HCT116 (cell line): ENCODE measurements around the gene NT5C1A. TPM values are rescaled to one million over a fixed set of nuclear protein-coding genes. Genes with fewer than 3 reads are reported as not detected.

Experiments used
- ATAC-seq: fragments of 200-7000 bp; cut with Tn5 transposase; 2 replicates; pipeline ENCODE4 v1.9.1; 2020; ENCODE audit warnings: mild to moderate bottlenecking, moderate library complexity
- BruUV-seq: library from RNA; stranded (reverse); fragments of 400-500 nt; replicated peaks from 2 replicates; lab custom pipeline; 2021; lab: Mats Ljungman, UMichigan
- CTCF ChIA-PET: fragments of 300-600 bp; sonication (Branson Sonifier 250); formaldehyde crosslinking; loops from one replicate; lab custom pipeline; 2021; ENCODE audit warnings: antibody characterized with exemption; lab: Charles Lee
- POLR2A ChIA-PET: fragments of 300-600, 350-600 bp; sonication (Branson Sonifier 250); formaldehyde crosslinking; loops from one replicate; lab custom pipeline; 2021; ENCODE audit warnings: antibody characterized with exemption; lab: Charles Lee
- RAD21 ChIA-PET, 2 experiments: fragments of 300-600 bp; sonication (Branson Sonifier 250); formaldehyde crosslinking; loops; one replicate each; lab custom pipeline; 2023; ENCODE audit warnings: low total read pairs in 2 of 2; ENCODE audit not compliant: uncharacterized antibody in 2 of 2, unreplicated experiment in 2 of 2, low non-redundant PET in 1 of 2; lab: Charles Lee
- DNase-seq: peaks from one replicate; pipeline ENCODE4 v3.0.0-alpha.2; 2010; ENCODE audit warnings: low read depth, low spot score
- H2AFZ ChIP-seq: fragments of 200-600 bp; shearing (Covaris generic), sonication (generic); 2 replicates; pipeline ENCODE4 v1.6.1; 2017; ENCODE audit warnings: low read depth, mixed run types, mixed read lengths, antibody characterized with exemption, low read length; ENCODE audit not compliant: poor library complexity, severe bottlenecking
- H3K27ac ChIP-seq: 2 replicates; pipeline ENCODE4 v1.5.1; 2012; ENCODE audit warnings: low read depth, low read length
- H3K27me3 ChIP-seq: fragments of 200-600 bp; sonication (generic); 2 replicates; pipeline ENCODE4 v1.6.1; 2016; ENCODE audit warnings: mixed run types, low read length, mixed read lengths; ENCODE audit not compliant: insufficient read depth
- H3K36me3 ChIP-seq, 2 experiments: fragments of 200-500 bp in 1 of 2; fragments of 200-600 bp in 1 of 2; sonication (Bioruptor generic) in 1 of 2; sonication (generic) in 1 of 2; 2 replicates each; pipeline versions ENCODE4 v1.5.1 to v1.6.1; 2014 to 2016; ENCODE audit warnings: low read length in 2 of 2, inconsistent platforms in 1 of 2, mixed read lengths in 1 of 2, mixed run types in 1 of 2; ENCODE audit not compliant: insufficient read depth in 2 of 2, control insufficient read depth in 1 of 2
- H3K4me1 ChIP-seq, 2 experiments: fragments of 200-600 bp in 1 of 2; sonication (generic) in 1 of 2; 2 replicates each; pipeline versions ENCODE4 v1.5.1 to v1.6.1; 2012 to 2017; ENCODE audit warnings: low read length in 2 of 2, inconsistent platforms in 1 of 2, mild to moderate bottlenecking in 1 of 2, mixed read lengths in 1 of 2, mixed run types in 1 of 2, moderate library complexity in 1 of 2; ENCODE audit not compliant: insufficient read depth in 2 of 2, control insufficient read depth in 1 of 2
- H3K4me2 ChIP-seq: fragments of 200-600 bp; sonication (generic); 2 replicates; pipeline ENCODE4 v1.6.1; 2017; ENCODE audit warnings: mixed run types, low read length, mixed read lengths
- H3K4me3 ChIP-seq, 2 experiments: fragments of 200-600 bp in 1 of 2; sonication (generic) in 1 of 2; replicated peaks in 1 of 2; 2 replicates each; pipeline ENCODE4 v1.5.1; 2011 to 2016; ENCODE audit warnings: low read length in 2 of 2, control low read depth in 1 of 2, low read depth in 1 of 2, mild to moderate bottlenecking in 1 of 2, mixed read lengths in 1 of 2, mixed run types in 1 of 2
- H3K79me2 ChIP-seq: fragments of 200-600 bp; sonication (generic); 2 replicates; pipeline ENCODE4 v1.6.1; 2017; ENCODE audit warnings: mild to moderate bottlenecking, mixed run types, low read length, moderate library complexity, mixed read lengths; ENCODE audit not compliant: insufficient read depth
- H3K9ac ChIP-seq: fragments of 200-600 bp; sonication (generic); 2 replicates; pipeline ENCODE4 v1.6.1; 2016; ENCODE audit warnings: low read length, mixed read lengths
- H3K9me2 ChIP-seq: fragments of 200-600 bp; sonication (generic), shearing (Covaris generic); 2 replicates; pipeline ENCODE4 v1.6.1; 2017; ENCODE audit warnings: mixed run types, mild to moderate bottlenecking, moderate library complexity; ENCODE audit not compliant: insufficient read depth
- H3K9me3 ChIP-seq, 2 experiments: fragments of 200-500 bp in 1 of 2; fragments of 200-600 bp in 1 of 2; sonication (Bioruptor generic) in 1 of 2; sonication (generic) in 1 of 2; 2 replicates each; pipeline ENCODE4 v1.6.1; 2014 to 2017; ENCODE audit warnings: low read length in 2 of 2, mixed read lengths in 2 of 2, inconsistent platforms in 1 of 2, low read depth in 1 of 2, mild to moderate bottlenecking in 1 of 2, mixed run types in 1 of 2, moderate library complexity in 1 of 2; ENCODE audit not compliant: control insufficient read depth in 1 of 2, insufficient read depth in 1 of 2
- H4K20me1 ChIP-seq: fragments of 200-600 bp; sonication (generic), shearing (Covaris generic); 2 replicates; pipeline ENCODE4 v1.6.1; 2017; ENCODE audit warnings: mixed run types, mild to moderate bottlenecking, moderate library complexity; ENCODE audit not compliant: insufficient read depth
- ELF1 ChIP-seq: IDR thresholded peaks from 2 replicates; pipeline ENCODE4 v1.6.1; 2012; ENCODE audit warnings: low read depth, borderline replicate concordance
- EZH2 ChIP-seq: fragments of 200-600 bp; sonication (generic); IDR thresholded peaks from 2 replicates; pipeline ENCODE4 v1.6.1; 2017; ENCODE audit warnings: antibody characterized with exemption, mixed run types
- JUND ChIP-seq: IDR thresholded peaks from 2 replicates; pipeline ENCODE4 v1.6.1; 2012
- MAX ChIP-seq: IDR thresholded peaks from 2 replicates; pipeline ENCODE4 v1.6.1; 2012
- POLR2AphosphoS5 ChIP-seq: IDR thresholded peaks from 2 replicates; pipeline ENCODE4 v1.6.1; 2011; ENCODE audit warnings: mild to moderate bottlenecking, low read depth, low read length, moderate library complexity
- REST ChIP-seq: IDR thresholded peaks from 2 replicates; pipeline ENCODE4 v1.6.1; 2012; ENCODE audit warnings: low read depth
- SIN3A ChIP-seq: IDR thresholded peaks from 2 replicates; pipeline ENCODE4 v1.6.1; 2012; ENCODE audit warnings: low read depth
- SRF ChIP-seq: IDR thresholded peaks from 2 replicates; pipeline ENCODE4 v1.6.1; 2012; ENCODE audit warnings: low read depth
- TCF7L2 ChIP-seq: IDR thresholded peaks from 2 replicates; pipeline ENCODE4 v1.7.0; 2011; ENCODE audit warnings: borderline replicate concordance, inconsistent platforms; ENCODE audit not compliant: insufficient read depth, insufficient read length; ENCODE audit errors: extremely low read depth
- ZFX ChIP-seq: fragments of 450-650 bp; IDR thresholded peaks from 2 replicates; pipeline ENCODE4 v1.6.1; 2017
- ZNF274 ChIP-seq: fragments of 200-500 bp; sonication (Bioruptor generic); IDR thresholded peaks from 2 replicates; pipeline ENCODE4 v1.6.1; 2014; ENCODE audit warnings: mild to moderate bottlenecking, low read depth, low read length, inconsistent platforms
- intact Hi-C: fragments of 100-400 bp; cut with micrococcal nuclease; formaldehyde crosslinking; loops from 2 replicates; pipeline ENCODE4 v1.10.0; 2022
- total RNA-seq: library from RNA; stranded (reverse); gene quantifications from one replicate; pipeline ENCODE4 v1.2.1, GENCODE V29; 2021; ENCODE audit not compliant: unreplicated experiment

The NT5C1A gene
- total RNA-seq, 1 experiment from 2014 or later, result not detected

GRCh38 chr1:39670689-39671088, 1.2 kb downstream of the NT5C1A start:
- ATAC-seq (no peak), DNase-seq (no peak)
- Histone ChIP-seq H4K20me1 (no peaks in the 10 kb centered on the region), H3K4me1 (no peaks in the 10 kb centered on the region), H3K27ac (no peak overlapping the region), H3K9me3 (no peaks in the 10 kb centered on the region), H3K27me3 (no peaks in the 10 kb centered on the region), H2AFZ (no peak overlapping the region), H3K36me3 (no peaks in the 10 kb centered on the region), H3K4me3 (no peak overlapping the region), H3K79me2 (no peaks in the 10 kb centered on the region), H3K9ac (no peak overlapping the region), H3K9me2 (no peaks in the 10 kb centered on the region), H3K4me2 (no peak overlapping the region)
- TF ChIP-seq MAX (no peak), SIN3A (no peak), EZH2 (no peak)
- ChIA-PET CTCF (interaction anchor here (1.6 to 5.6 kb wide), 3 partner anchors 14 to 50 kb away, joined by 4 to 38 read pairs (median 5); no protein-coding TSS in a partner anchor), POLR2A (interaction anchor here (0.9 kb wide), 1 partner anchor 64 kb away, joined by 4 read pairs; no protein-coding TSS in a partner anchor), RAD21 (no interaction called here)
- intact Hi-C loops, result no loop called here
- BruUV-seq, result no TSS peak

- no peaks in the 10 kb centered on the region for H3K27me3 ChIP-seq
- H3K27ac ChIP-seq, result no peak overlapping the region
- no peaks in the 10 kb centered on the region for H3K9me3 ChIP-seq
- RAD21 ChIA-PET, result no interaction called here
- no peak overlapping the region for H2AFZ ChIP-seq
- POLR2A ChIA-PET, result no interaction called here
- intact Hi-C loops, result no loop called here
- ATAC-seq, result no peak
- H3K9ac ChIP-seq, result no peak overlapping the region
- no peaks in the 10 kb centered on the region for H3K9me2 ChIP-seq
- H4K20me1 ChIP-seq, result no peaks in the 10 kb centered on the region
- H3K4me2 ChIP-seq, result no peak overlapping the region
- DNase-seq, result no peak
- TF ChIP-seq ELF1, result no peak
- TF ChIP-seq TCF7L2, result no peak
- no peak for TF ChIP-seq SRF
- TF ChIP-seq ZNF274, result no peak
- no peak for TF ChIP-seq POLR2AphosphoS5
- no peak for TF ChIP-seq REST
- no peak for TF ChIP-seq JUND
- no peak for TF ChIP-seq ZFX
- TF ChIP-seq, all 23 proteins: peak for 0
- Histone ChIP-seq H3K79me2 (no peaks in the 10 kb centered on the region), H3K4me3 (no peak overlapping the region), H3K36me3 (no peaks in the 10 kb centered on the region), H3K4me1 (no peaks in the 10 kb centered on the region)
- CTCF ChIA-PET, result interaction anchor here (5.6 kb wide), 1 partner anchor 12 kb away, joined by 38 read pairs; no protein-coding TSS in a partner anchor
- no TSS peak for BruUV-seq
Measured at GRCh38 chr1:39668894-39669293, 3.0 kb downstream of the NT5C1A start.
